ENCODE results near the gene DNTT.

DNTT gene

GRCh38 chr10:96280859-96281258 lies 23.4 kb upstream of the DNTT start:
- no peak for TF ChIP-seq CTCF (conservative IDR thresholded peaks at IDR 0.05; ENCODE audit: low read depth)
- ChIA-PET CTCF (interaction anchor here (0.5 to 1.3 kb wide), 7 partner anchors 10 to 574 kb away, joined by 3 to 6 read pairs (median 3); partner anchors contain the start of gene BLNK), POLR2A (ENCODE audit: low non-redundant PET) (no interaction called here)
- no peak overlapping the region for H3K27ac ChIP-seq
- peak; percentile 61 for DNase-seq (ENCODE audit: low spot score)

DNA sequence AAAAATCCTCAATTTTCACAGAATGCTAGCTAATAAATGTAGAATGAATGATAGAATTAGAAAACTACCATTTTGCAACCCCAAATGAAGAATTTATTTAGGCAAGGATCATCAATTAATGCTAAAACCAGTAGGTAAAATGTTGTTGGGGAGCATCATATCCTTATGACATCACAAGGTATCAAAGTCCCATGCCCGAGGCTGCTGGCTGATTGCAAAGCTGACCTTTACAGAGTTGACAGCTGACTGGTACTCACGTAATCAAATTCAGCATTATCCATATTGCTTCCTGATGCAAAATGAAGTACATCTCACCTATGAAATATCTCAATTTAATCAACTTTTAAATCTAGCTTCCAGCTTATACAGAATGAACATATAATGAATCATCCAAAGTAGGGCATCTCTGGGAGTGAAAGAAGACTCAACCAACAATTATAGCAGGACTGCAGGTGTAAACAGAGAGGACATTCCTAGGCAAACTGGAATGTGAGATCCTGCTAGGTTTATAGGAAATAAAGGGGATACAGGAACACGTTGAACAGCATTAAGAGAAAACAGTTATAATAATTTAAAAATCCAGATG lies 22.7 kb upstream of the DNTT start:
- H3K27ac ChIP-seq = no peak overlapping the region
- POLR2A ChIA-PET (ENCODE audit: low non-redundant PET) = no interaction called here
- no peak for TF ChIP-seq CTCF (conservative IDR thresholded peaks at IDR 0.05; ENCODE audit: low read depth)
- CTCF ChIA-PET = interaction anchor here (0.5 to 1.3 kb wide), 7 partner anchors 10 to 573 kb away, joined by 3 to 6 read pairs (median 3); partner anchors contain the start of gene BLNK
- peak; percentile 23 for DNase-seq (ENCODE audit: low spot score)

- no peak for DNase-seq (ENCODE audit: low spot score)
- CTCF ChIA-PET = no interaction called here
- POLR2A ChIA-PET (ENCODE audit: low non-redundant PET) = no interaction called here
- H3K27ac ChIP-seq = no peak overlapping the region
- no peak for TF ChIP-seq CTCF (conservative IDR thresholded peaks at IDR 0.05; ENCODE audit: low read depth)
Measured at GRCh38 chr10:96283351-96283750, 20.9 kb upstream of the DNTT start.

GRCh38 chr10:96283756-96284155 lies 20.5 kb upstream of the DNTT start:
- no peak for TF ChIP-seq CTCF (conservative IDR thresholded peaks at IDR 0.05; ENCODE audit: low read depth)
- ChIA-PET CTCF (interaction anchor here (0.7 kb wide), 1 partner anchor 587 kb away, joined by 3 read pairs; no protein-coding TSS in a partner anchor), POLR2A (ENCODE audit: low non-redundant PET) (no interaction called here)
- no peak for DNase-seq (ENCODE audit: low spot score)
- H3K27ac ChIP-seq = no peak overlapping the region

- ChIA-PET POLR2A (ENCODE audit: low non-redundant PET) (no interaction called here), CTCF (interaction anchor here (3.7 kb wide), 1 partner anchor 56 kb away, joined by 29 read pairs; no protein-coding TSS in a partner anchor)
- DNase-seq (ENCODE audit: low spot score) = no peak
- TF ChIP-seq CTCF (conservative IDR thresholded peaks at IDR 0.05; ENCODE audit: low read depth) = no peak
- no peak overlapping the region for H3K27ac ChIP-seq
Measured at GRCh38 chr10:96285331-96285752, 18.9 kb upstream of the DNTT start.

DNA sequence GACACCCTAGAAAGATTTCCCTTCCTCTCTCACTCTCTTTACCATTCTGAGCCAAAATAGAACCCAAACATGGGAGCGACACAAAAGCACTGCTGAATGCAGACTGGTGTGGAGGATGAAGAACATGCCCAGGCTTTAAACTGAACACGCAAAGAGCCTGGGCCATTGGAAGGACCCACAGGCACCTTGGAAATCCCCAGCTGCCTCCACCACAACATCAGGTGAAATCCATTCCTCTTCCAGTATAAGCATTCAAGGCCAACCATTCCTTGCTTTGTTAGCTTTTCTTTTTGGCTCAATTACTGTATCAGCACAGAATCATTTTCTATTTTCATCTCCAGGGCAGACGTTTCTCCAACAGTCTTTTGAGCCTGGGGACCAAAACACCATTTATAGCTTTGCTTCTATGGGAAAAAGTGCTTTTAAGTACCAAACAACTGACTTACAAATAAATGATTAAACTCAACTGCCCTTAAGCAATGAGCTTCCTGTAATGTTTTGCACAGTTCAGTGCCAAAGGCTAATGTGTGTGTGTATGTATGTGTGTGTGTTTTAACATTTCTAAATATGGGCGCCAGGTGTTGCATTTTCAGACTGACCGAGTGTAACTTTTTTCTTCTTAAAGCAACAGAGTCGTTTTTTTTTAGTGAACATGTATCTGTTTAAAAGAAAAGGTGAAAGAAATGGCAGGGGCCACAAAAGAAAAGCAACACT lies 16.7 kb upstream of the DNTT start:
- ChIA-PET POLR2A (ENCODE audit: low non-redundant PET) (no interaction called here), CTCF (interaction anchor here (0.6 to 3.7 kb wide), 10 partner anchors 14 to 851 kb away, joined by 3 to 29 read pairs (median 4); no protein-coding TSS in a partner anchor)
- H3K27ac ChIP-seq = peak overlapping the region; percentile 33; the same call in 1 of the 2 replicates
- DNase-seq (ENCODE audit: low spot score) = peak; percentile 21
- TF ChIP-seq CTCF (conservative IDR thresholded peaks at IDR 0.05; ENCODE audit: low read depth) = no peak

Measured in RWPE1 (cell line).